ENCODE results near the gene TMEM92.

DNA sequence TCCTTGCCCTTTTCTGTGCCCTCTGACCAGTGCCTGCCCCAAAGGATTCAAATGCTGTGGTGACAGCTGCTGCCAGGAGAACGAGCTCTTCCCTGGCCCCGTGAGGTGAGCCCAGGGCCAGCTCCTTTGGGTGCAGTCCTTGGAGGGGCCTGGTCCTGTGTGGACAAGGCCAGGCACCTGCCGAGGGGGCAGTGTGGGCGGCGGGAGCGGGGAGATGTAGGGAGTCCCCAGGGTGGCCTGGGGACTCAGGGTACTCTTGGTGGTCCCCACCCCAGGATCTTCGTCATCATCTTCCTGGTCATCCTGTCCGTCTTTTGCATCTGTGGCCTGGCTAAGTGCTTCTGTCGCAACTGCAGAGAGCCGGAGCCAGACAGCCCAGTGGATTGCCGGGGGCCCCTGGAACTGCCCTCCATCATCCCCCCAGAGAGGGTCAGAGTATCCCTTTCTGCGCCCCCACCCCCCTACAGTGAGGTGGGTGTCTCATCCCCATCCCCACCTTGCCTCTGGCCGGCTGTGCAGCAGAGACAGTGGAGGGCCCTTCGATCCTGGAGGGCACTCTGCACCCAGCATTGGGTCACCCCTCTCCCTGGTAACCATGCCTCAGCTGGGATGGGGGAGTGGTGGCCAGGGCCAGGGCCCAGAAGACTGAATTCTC, 4.4 kb downstream of the TMEM92 start:
- TF ChIP-seq, protein P1, sequence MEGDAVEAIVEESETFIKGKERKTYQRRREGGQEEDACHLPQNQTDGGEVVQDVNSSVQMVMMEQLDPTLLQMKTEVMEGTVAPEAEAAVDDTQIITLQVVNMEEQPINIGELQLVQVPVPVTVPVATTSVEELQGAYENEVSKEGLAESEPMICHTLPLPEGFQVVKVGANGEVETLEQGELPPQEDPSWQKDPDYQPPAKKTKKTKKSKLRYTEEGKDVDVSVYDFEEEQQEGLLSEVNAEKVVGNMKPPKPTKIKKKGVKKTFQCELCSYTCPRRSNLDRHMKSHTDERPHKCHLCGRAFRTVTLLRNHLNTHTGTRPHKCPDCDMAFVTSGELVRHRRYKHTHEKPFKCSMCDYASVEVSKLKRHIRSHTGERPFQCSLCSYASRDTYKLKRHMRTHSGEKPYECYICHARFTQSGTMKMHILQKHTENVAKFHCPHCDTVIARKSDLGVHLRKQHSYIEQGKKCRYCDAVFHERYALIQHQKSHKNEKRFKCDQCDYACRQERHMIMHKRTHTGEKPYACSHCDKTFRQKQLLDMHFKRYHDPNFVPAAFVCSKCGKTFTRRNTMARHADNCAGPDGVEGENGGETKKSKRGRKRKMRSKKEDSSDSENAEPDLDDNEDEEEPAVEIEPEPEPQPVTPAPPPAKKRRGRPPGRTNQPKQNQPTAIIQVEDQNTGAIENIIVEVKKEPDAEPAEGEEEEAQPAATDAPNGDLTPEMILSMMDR (IDR thresholded peaks at IDR 0.05) = no peak
- TF ChIP-seq EZH2phosphoT487 (IDR thresholded peaks at IDR 0.05) (no peak), EZH2 (IDR thresholded peaks at IDR 0.05) (no peak)

All from neural progenitor cell (in vitro differentiated cells).